Measurements from ENCODE around the gene TRIM47. TPM values are rescaled to one million over a fixed set of nuclear protein-coding genes. Genes with fewer than 3 reads are reported as not detected.

The TRIM47 gene
- total RNA-seq (1.3 and 4.6 TPM in 2 replicates), polyA plus RNA-seq (2.2 and 2.9 TPM in 2 replicates)

GRCh38 chr17:75878174-75878998, at the start of gene TRIM47:
Gene TRIM47 (minus strand): TSS chr17:75878581. CDS start chr17:75878548, 33 bp downstream.
- Histone ChIP-seq H3K36me3 (no peaks in the 10 kb centered on the region), H3K4me3 (peak within 1 kb of the TSS; percentile 12), H3K4me1 (ENCODE audit: low read depth) (peaks cover 3% of the 10 kb centered on the region), H3K9me3 (ENCODE audit: low read depth) (no peaks in the 10 kb centered on the region), H3K27ac (no peak within 1 kb of the TSS), H3K27me3 (peaks cover 30% of the 10 kb centered on the region)
- TF ChIP-seq CTCF (IDR thresholded peaks at IDR 0.05; ENCODE audit: low read depth, low read length), result peak; percentile 23
- peak; percentile 49 to 89 for DNase-seq (ENCODE audit: low read depth in 1 of 2, low spot score in 1 of 2)

- no peaks in the 10 kb centered on the region for H3K9me3 ChIP-seq (ENCODE audit: low read depth)
- no peaks in the 10 kb centered on the region for H3K27me3 ChIP-seq
- no peak overlapping the region for H3K4me3 ChIP-seq
- H3K36me3 ChIP-seq, result no peaks in the 10 kb centered on the region
- peak; percentile 16 for TF ChIP-seq CTCF (IDR thresholded peaks at IDR 0.05; ENCODE audit: low read depth, low read length)
- H3K4me1 ChIP-seq (ENCODE audit: low read depth), result peaks cover 9% of the 10 kb centered on the region
- no peak overlapping the region for H3K27ac ChIP-seq
- peak; percentile 25 to 57 for DNase-seq (ENCODE audit: low read depth in 1 of 2, low spot score in 1 of 2)
These were observed 49.0 kb upstream of the TRIM47 start for GRCh38 chr17:75927286-75927922.

GRCh38 chr17:75926456-75926855, 48.1 kb upstream of the TRIM47 start:
- TF ChIP-seq CTCF (IDR thresholded peaks at IDR 0.05; ENCODE audit: low read depth, low read length), result no peak
- H3K27me3 ChIP-seq, result no peaks in the 10 kb centered on the region
- no peak for DNase-seq (ENCODE audit: low read depth in 1 of 2, low spot score in 1 of 2)

GRCh38 chr17:75925912-75926311, 47.5 kb upstream of the TRIM47 start:
- DNase-seq (ENCODE audit: low read depth in 1 of 2, low spot score in 1 of 2), result no peak
- no peaks in the 10 kb centered on the region for H3K27me3 ChIP-seq
- no peak overlapping the region for H3K4me3 ChIP-seq
- H3K36me3 ChIP-seq, result no peaks in the 10 kb centered on the region
- no peaks in the 10 kb centered on the region for H3K9me3 ChIP-seq (ENCODE audit: low read depth)
- TF ChIP-seq CTCF (IDR thresholded peaks at IDR 0.05; ENCODE audit: low read depth, low read length), result no peak
- H3K4me1 ChIP-seq (ENCODE audit: low read depth), result peaks cover 12% of the 10 kb centered on the region
- no peak overlapping the region for H3K27ac ChIP-seq

More at GRCh38 chr17:75926456-75926855, 48.1 kb upstream of the TRIM47 start:
- H3K4me1 ChIP-seq (ENCODE audit: low read depth), result peaks cover 12% of the 10 kb centered on the region
- no peak overlapping the region for H3K4me3 ChIP-seq
- no peaks in the 10 kb centered on the region for H3K36me3 ChIP-seq
- no peak overlapping the region for H3K27ac ChIP-seq
- H3K9me3 ChIP-seq (ENCODE audit: low read depth), result no peaks in the 10 kb centered on the region

GRCh38 chr17:75925103-75925502, 46.7 kb upstream of the TRIM47 start:
- H3K4me3 ChIP-seq, result no peak overlapping the region
- H3K27me3 ChIP-seq, result no peaks in the 10 kb centered on the region
- H3K36me3 ChIP-seq, result no peaks in the 10 kb centered on the region
- no peak overlapping the region for H3K27ac ChIP-seq
- no peak for DNase-seq (ENCODE audit: low read depth in 1 of 2, low spot score in 1 of 2)
- peaks cover 12% of the 10 kb centered on the region for H3K4me1 ChIP-seq (ENCODE audit: low read depth)
- no peak for TF ChIP-seq CTCF (IDR thresholded peaks at IDR 0.05; ENCODE audit: low read depth, low read length)
- no peaks in the 10 kb centered on the region for H3K9me3 ChIP-seq (ENCODE audit: low read depth)
